ENCODE data around the gene ACBD3. TPM values are rescaled to one million over a fixed set of nuclear protein-coding genes. Genes with fewer than 3 reads are reported as not detected.

The ACBD3 gene
- total RNA-seq, 6 donors from 2014 or later = 39.8 to 71.4 (median 40.8) TPM

DNA sequence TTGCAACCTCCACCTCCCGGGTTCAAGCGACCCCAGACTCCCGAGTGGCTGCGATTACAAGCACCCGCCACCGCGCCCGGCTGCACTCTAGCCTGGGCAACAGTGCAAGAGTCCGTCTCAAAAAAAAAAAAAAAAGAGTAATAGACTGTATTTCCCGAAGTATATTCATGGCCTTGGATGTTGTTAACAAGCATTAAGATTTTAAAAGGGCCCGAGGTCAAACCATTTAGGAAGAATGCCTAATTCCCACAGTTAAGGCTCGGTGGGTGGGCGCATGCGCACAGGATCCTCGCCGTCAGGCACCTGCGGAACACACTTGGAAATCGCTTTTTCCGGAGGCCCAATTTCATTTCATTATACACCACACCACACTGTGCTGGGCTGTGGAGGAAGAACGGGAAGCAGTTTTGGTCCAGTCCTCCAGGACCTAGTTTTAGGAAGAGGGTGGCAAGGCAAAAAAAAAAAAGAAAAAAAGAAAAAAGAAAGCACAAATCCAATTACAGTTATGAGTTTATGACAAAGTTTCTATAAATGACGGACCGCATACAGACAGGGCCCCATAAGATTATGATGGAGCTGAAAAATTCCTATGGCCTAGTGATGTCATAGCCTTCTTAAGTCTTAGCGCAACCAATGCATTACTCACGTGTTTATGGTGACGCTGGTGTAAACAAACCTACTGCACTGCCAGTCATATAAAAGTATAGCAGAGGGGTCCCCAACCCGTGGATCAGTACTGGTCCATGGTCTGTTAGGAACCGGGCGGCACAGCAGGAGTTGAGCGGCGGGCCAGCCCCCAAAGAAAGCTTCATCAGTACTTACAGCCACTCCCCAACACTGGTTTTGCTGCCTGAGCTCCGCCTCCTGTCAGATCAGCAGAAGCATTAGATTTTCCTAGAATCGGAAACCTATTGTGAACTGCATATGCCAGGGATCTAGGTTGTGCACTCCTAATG is 85.8 kb downstream of the ACBD3 start:
- 8 to 12% methylated on average over 30 to 32 of the region's 32 CpGs for WGBS, 2 donors

DNA sequence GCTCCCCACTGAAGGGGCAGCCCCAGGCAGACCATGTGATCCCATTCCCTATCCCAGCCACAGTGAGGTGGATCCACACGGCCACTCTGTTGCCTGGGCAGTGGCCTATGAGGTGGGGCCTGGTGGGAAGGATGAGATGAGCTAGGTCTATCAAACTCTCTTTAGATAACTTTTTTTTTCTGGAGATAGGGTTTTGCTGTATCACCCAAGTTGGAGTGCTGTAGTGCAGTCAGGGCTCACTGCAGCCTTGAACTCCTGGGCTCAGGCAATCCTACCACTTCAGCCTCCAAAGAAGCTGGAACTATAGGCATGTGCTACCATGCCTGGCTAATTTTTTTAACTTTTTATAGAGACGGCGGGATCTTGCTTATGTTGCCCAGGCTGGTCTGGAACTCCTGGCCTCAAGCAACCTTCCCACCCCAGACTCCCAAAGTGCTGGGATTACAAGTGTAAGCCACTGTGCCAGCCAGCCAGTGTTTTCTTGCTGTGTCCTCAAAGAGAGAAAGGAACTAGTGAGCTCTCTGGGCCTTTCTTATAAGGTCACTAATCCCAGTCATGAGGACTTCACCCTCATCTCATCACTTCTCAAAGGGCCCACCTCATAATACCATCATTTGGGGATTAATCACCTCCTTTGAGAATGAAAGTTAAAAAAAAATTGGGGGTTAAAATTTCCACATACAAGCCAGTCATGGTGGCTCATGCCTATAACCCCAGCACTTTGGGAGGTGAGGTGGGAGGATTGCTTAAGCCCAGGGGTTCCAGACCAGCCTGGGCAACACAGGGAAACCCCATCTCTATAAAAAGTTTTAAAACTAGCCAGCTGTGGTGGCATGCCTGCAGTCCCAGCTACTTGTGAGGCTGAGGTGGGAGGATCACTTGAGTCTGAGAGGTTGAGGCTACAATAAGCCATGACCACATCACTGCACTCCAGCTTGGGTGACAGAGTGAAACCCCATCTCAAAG is 87.4 kb downstream of the ACBD3 start:
- no peak for ATAC-seq (ENCODE audit: low FRiP score in 2 of 2)
- H3K4me3 ChIP-seq = no peak overlapping the region
- TF ChIP-seq, protein P1, sequence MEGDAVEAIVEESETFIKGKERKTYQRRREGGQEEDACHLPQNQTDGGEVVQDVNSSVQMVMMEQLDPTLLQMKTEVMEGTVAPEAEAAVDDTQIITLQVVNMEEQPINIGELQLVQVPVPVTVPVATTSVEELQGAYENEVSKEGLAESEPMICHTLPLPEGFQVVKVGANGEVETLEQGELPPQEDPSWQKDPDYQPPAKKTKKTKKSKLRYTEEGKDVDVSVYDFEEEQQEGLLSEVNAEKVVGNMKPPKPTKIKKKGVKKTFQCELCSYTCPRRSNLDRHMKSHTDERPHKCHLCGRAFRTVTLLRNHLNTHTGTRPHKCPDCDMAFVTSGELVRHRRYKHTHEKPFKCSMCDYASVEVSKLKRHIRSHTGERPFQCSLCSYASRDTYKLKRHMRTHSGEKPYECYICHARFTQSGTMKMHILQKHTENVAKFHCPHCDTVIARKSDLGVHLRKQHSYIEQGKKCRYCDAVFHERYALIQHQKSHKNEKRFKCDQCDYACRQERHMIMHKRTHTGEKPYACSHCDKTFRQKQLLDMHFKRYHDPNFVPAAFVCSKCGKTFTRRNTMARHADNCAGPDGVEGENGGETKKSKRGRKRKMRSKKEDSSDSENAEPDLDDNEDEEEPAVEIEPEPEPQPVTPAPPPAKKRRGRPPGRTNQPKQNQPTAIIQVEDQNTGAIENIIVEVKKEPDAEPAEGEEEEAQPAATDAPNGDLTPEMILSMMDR (IDR thresholded peaks at IDR 0.05) = no peak
- TF ChIP-seq POLR2AphosphoS5 (IDR thresholded peaks at IDR 0.05) (no peak), EP300 (IDR thresholded peaks at IDR 0.05) (no peak), POLR2A (IDR thresholded peaks at IDR 0.05) (no peak)
- no peaks in the 10 kb centered on the region for H3K27me3 ChIP-seq
- no peaks in the 10 kb centered on the region for H3K9me3 ChIP-seq
- DNase-seq = no peak
- peaks cover 3 to 13% (median 10%) of the 10 kb centered on the region in 4 donors for H3K4me1 ChIP-seq
- 98 to 100% methylated on average over 3 of the region's 3 CpGs for WGBS, 2 donors
- no peaks in the 10 kb centered on the region for H3K36me3 ChIP-seq
- H3K27ac ChIP-seq = no peak overlapping the region

More for the DNA sequence above, 85.8 kb downstream of the ACBD3 start:
- H3K36me3 ChIP-seq = no peaks in the 10 kb centered on the region
- H3K27me3 ChIP-seq = no peaks in the 10 kb centered on the region
- peak overlapping the region; percentile 34 to 56 (median 48) for H3K4me3 ChIP-seq
- ATAC-seq (ENCODE audit: low FRiP score in 2 of 2) (peak in 1 of 2 donors; percentile 60), DNase-seq (peak; percentile 34 to 80)
- peaks cover 3 to 13% (median 10%) of the 10 kb centered on the region in 4 donors for H3K4me1 ChIP-seq
- TF ChIP-seq, protein P1 (IDR thresholded peaks at IDR 0.05) = peak in 1 of 6 experiments; percentile 16
- no peak for TF ChIP-seq POLR2AphosphoS5 (IDR thresholded peaks at IDR 0.05)
- H3K9me3 ChIP-seq = no peaks in the 10 kb centered on the region
- no peak overlapping the region for H3K27ac ChIP-seq

DNA sequence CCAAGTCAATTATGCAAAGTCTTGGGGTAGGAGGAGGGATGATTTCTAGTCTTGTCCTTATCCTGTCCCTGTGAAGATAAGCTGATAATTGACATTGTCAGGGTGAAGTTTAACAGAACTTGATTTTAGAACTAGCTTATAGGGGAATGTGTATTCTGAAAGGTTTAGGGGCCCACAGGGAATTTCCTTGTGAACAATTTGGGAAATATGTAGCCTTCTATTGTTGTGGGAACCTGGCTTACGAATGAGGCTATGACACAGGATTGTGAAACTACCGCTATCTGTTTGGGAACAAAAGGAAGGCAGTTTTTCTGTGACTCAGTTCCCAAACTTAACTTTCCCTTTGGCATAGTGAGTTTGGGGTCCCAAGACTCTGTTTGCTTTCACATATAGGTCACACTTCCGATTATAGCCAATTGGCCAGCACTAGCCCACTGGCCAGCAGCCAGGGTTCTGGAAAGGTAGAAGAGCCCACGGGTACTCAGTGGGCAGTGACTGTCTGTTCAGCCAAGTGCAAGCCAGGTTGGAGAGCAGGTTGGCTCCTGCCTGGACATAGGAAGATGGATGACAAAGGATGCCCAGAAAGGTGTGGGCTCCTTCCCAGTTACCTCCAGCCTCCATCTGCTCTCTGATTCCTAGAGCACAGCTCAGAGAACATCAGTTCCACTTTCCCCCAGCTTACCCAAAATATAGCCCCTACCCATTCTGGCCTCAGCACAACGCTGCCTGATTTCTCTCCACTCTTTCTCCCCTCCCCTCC is 88.5 kb downstream of the ACBD3 start:
- Histone ChIP-seq H3K9me3 (no peaks in the 10 kb centered on the region), H3K4me1 (peaks cover 3 to 13% (median 10%) of the 10 kb centered on the region in 4 donors), H3K36me3 (no peaks in the 10 kb centered on the region), H3K4me3 (no peak overlapping the region), H3K27ac (no peak overlapping the region), H3K27me3 (no peaks in the 10 kb centered on the region)
- DNase-seq (no peak), ATAC-seq (ENCODE audit: low FRiP score in 2 of 2) (no peak)
- TF ChIP-seq EP300 (IDR thresholded peaks at IDR 0.05) = no peak
- TF ChIP-seq, protein P1 (IDR thresholded peaks at IDR 0.05) = no peak
- TF ChIP-seq POLR2A (IDR thresholded peaks at IDR 0.05) = no peak
- TF ChIP-seq POLR2AphosphoS5 (IDR thresholded peaks at IDR 0.05) = no peak
- WGBS, 2 donors = 75 to 84% methylated on average over 5 of the region's 5 CpGs

- H3K4me3 ChIP-seq = no peak overlapping the region
- H3K9me3 ChIP-seq = no peaks in the 10 kb centered on the region
- no peaks in the 10 kb centered on the region for H3K27me3 ChIP-seq
- no peaks in the 10 kb centered on the region for H3K36me3 ChIP-seq
- TF ChIP-seq POLR2A (IDR thresholded peaks at IDR 0.05) = no peak
- no peak for TF ChIP-seq EP300 (IDR thresholded peaks at IDR 0.05)
- TF ChIP-seq POLR2AphosphoS5 (IDR thresholded peaks at IDR 0.05) = no peak
- TF ChIP-seq, protein P1 (IDR thresholded peaks at IDR 0.05) = no peak
- H3K27ac ChIP-seq = no peak overlapping the region
- DNase-seq = no peak
- 90 to 95% methylated on average over 2 of the region's 2 CpGs for WGBS, 2 donors
- ATAC-seq (ENCODE audit: low FRiP score in 2 of 2) = no peak
- H3K4me1 ChIP-seq = peaks cover 0 to 6% (median 5%) of the 10 kb centered on the region in 4 donors
These were observed 91.3 kb downstream of the ACBD3 start for GRCh38 chr1:226095286-226095685.

Measured in upper lobe of left lung (tissue), 6 donors.